ENCODE measurements around the gene CPNE5. TPM values are rescaled to one million over a fixed set of nuclear protein-coding genes. Genes with fewer than 3 reads are reported as not detected.
A peak's percentile ranks its signal among the peaks of the same experiment; 100 is the strongest.

CPNE5 gene
- total RNA-seq, 1 experiment from 2014 or later = 0.37 TPM

- Histone ChIP-seq H3K9me3 (ENCODE audit: insufficient read depth, low read depth) (no peaks in the 10 kb centered on the region), H3F3A (ENCODE audit: insufficient read depth, low read depth) (peaks cover 18% of the 10 kb centered on the region; the same call in 1 of the 2 replicates), H3K27me3 (ENCODE audit: insufficient read depth, low read depth) (no peaks in the 10 kb centered on the region), H3K9me2 (ENCODE audit: insufficient read depth) (no peaks in the 10 kb centered on the region), H3K79me2 (ENCODE audit: low read depth) (no peaks in the 10 kb centered on the region), H3K36me3 (ENCODE audit: low read depth) (no peaks in the 10 kb centered on the region), H3K27ac (no peak overlapping the region), H3K4me3 (no peak overlapping the region), H2AFZ (no peak overlapping the region), H3K4me2 (peak overlapping the region; percentile 32), H3K4me1 (replicated peaks; ENCODE audit: insufficient read depth) (peaks cover 27% of the 10 kb centered on the region), H4K20me1 (ENCODE audit: insufficient read depth) (no peaks in the 10 kb centered on the region)
- no peak for DNase-seq
- POLR2A ChIA-PET (ENCODE audit: unreplicated experiment) = interaction anchor here (0.5 kb wide), 1 partner anchor 377 kb away, joined by 4 read pairs; no protein-coding TSS in a partner anchor
- CTCF ChIA-PET = interaction anchor here (1.0 kb wide), 1 partner anchor 9 kb away, joined by 3 read pairs; no protein-coding TSS in a partner anchor
- BruUV-seq (replicated peaks) = no TSS peak
- intact Hi-C loops (cut with micrococcal nuclease; ENCODE audit: unreplicated experiment) = no loop called here
- TF ChIP-seq, protein P1, sequence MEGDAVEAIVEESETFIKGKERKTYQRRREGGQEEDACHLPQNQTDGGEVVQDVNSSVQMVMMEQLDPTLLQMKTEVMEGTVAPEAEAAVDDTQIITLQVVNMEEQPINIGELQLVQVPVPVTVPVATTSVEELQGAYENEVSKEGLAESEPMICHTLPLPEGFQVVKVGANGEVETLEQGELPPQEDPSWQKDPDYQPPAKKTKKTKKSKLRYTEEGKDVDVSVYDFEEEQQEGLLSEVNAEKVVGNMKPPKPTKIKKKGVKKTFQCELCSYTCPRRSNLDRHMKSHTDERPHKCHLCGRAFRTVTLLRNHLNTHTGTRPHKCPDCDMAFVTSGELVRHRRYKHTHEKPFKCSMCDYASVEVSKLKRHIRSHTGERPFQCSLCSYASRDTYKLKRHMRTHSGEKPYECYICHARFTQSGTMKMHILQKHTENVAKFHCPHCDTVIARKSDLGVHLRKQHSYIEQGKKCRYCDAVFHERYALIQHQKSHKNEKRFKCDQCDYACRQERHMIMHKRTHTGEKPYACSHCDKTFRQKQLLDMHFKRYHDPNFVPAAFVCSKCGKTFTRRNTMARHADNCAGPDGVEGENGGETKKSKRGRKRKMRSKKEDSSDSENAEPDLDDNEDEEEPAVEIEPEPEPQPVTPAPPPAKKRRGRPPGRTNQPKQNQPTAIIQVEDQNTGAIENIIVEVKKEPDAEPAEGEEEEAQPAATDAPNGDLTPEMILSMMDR (conservative IDR thresholded peaks at IDR 0.05) = no peak
- TF ChIP-seq EZH2 (IDR thresholded peaks at IDR 0.05; ENCODE audit: low read depth) = no peak
Measured at GRCh38 chr6:36691612-36692011, 147.6 kb downstream of the CPNE5 start.

DNA sequence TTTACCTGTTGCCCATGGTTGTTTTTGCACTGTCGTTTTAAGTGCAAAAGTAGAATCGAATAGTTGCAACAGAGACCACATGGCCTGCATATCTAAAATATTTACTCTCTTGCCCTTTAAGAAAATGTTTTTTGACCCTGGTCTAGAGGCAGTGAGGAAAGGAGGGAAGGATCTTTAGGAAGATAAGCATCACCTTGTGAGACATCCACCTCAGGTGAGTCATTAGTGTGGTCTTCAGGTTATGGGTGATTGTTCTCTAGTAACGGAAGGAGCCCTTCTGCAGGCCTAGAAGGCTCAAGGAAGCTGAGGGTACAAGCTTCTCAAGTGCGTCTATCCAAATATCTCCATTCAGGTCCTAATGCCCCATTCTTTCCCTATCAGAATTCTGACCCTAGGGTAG lies 148.2 kb downstream of the CPNE5 start:
- ChIA-PET CTCF (interaction anchor here (1.0 kb wide), 1 partner anchor 9 kb away, joined by 3 read pairs; no protein-coding TSS in a partner anchor), POLR2A (ENCODE audit: unreplicated experiment) (interaction anchor here (0.5 kb wide), 1 partner anchor 541 kb away, joined by 4 read pairs; no protein-coding TSS in a partner anchor)
- BruUV-seq (replicated peaks) = no TSS peak
- no peak overlapping the region for H3K4me3 ChIP-seq
- no peaks in the 10 kb centered on the region for H3K27me3 ChIP-seq (ENCODE audit: insufficient read depth, low read depth)
- peak overlapping the region; percentile 38 for H3K4me2 ChIP-seq
- peaks cover 18% of the 10 kb centered on the region; the same call in 1 of the 2 replicates for H3F3A ChIP-seq (ENCODE audit: insufficient read depth, low read depth)
- no peaks in the 10 kb centered on the region for H3K9me2 ChIP-seq (ENCODE audit: insufficient read depth)
- H3K79me2 ChIP-seq (ENCODE audit: low read depth) = no peaks in the 10 kb centered on the region
- H4K20me1 ChIP-seq (ENCODE audit: insufficient read depth) = no peaks in the 10 kb centered on the region
- H3K27ac ChIP-seq = no peak overlapping the region
- intact Hi-C loops (cut with micrococcal nuclease; ENCODE audit: unreplicated experiment) = no loop called here
- H2AFZ ChIP-seq = no peak overlapping the region
- TF ChIP-seq EZH2 (IDR thresholded peaks at IDR 0.05; ENCODE audit: low read depth) = no peak
- TF ChIP-seq, protein P1 (conservative IDR thresholded peaks at IDR 0.05) = no peak
- H3K4me1 ChIP-seq (replicated peaks; ENCODE audit: insufficient read depth) = peaks cover 27% of the 10 kb centered on the region
- H3K9me3 ChIP-seq (ENCODE audit: insufficient read depth, low read depth) = no peaks in the 10 kb centered on the region
- DNase-seq = peak; percentile 33 to 88
- H3K36me3 ChIP-seq (ENCODE audit: low read depth) = no peaks in the 10 kb centered on the region

Other genes with a start within 250 kb of the CPNE5 start
- gene SRSF3, start 245.1 kb downstream of the CPNE5 start, total RNA-seq (2021) = 278 and 282 TPM in 2 replicates
- gene CDKN1A, start 160.7 kb downstream of the CPNE5 start, total RNA-seq (2021) = 14.3 and 14.8 TPM in 2 replicates
- gene RAB44, start 141.6 kb downstream of the CPNE5 start, total RNA-seq (2021) = not detected in 2 replicates
- 19.0 and 28.4 TPM in 2 replicates for gene PPIL1, start 35.4 kb upstream of the CPNE5 start, total RNA-seq (2021)
- gene C6orf89, start 46.5 kb upstream of the CPNE5 start, total RNA-seq (2021) = 28.7 and 40.1 TPM in 2 replicates
- gene PI16, start 115.3 kb upstream of the CPNE5 start, total RNA-seq (2021) = 0.83 and 1.9 TPM in 2 replicates
- gene MTCH1, start 146.8 kb upstream of the CPNE5 start, total RNA-seq (2021) = 236 and 241 TPM in 2 replicates
- gene FGD2, start 166.2 kb upstream of the CPNE5 start, total RNA-seq (2021) = 0.50 and 0.55 TPM in 2 replicates

All from PC-9 (cell line).